Measurements from ENCODE around the gene EPB41L3.

The EPB41L3 gene

GRCh38 chr18:5500158-5500939, 43.4 kb downstream of the EPB41L3 start (continued):
- no peak for TF ChIP-seq ZNF16 (tag by site-specific recombination; IDR thresholded peaks at IDR 0.05; ENCODE audit: low read depth)
- TF ChIP-seq ATF2 (tag by site-specific recombination; IDR thresholded peaks at IDR 0.05; ENCODE audit: low read depth), result no peak
- TF ChIP-seq PRDM2 (tag by site-specific recombination; IDR thresholded peaks at IDR 0.05; ENCODE audit: borderline replicate concordance), result no peak
- TF ChIP-seq, protein P1, sequence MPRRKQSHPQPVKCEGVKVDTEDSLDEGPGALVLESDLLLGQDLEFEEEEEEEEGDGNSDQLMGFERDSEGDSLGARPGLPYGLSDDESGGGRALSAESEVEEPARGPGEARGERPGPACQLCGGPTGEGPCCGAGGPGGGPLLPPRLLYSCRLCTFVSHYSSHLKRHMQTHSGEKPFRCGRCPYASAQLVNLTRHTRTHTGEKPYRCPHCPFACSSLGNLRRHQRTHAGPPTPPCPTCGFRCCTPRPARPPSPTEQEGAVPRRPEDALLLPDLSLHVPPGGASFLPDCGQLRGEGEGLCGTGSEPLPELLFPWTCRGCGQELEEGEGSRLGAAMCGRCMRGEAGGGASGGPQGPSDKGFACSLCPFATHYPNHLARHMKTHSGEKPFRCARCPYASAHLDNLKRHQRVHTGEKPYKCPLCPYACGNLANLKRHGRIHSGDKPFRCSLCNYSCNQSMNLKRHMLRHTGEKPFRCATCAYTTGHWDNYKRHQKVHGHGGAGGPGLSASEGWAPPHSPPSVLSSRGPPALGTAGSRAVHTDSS (tag by site-specific recombination; IDR thresholded peaks at IDR 0.05), result no peak

- POLR2A ChIA-PET, result no interaction called here
- H3K9me3 ChIP-seq (ENCODE audit: control insufficient read depth, insufficient read depth, low read depth, low read length), result no peaks in the 10 kb centered on the region
- no peak overlapping the region for H3K27ac ChIP-seq (ENCODE audit: extremely low read depth, low read depth, low read length)
- CTCF ChIA-PET, result interaction anchor here (0.6 kb wide), 2 partner anchors 15 to 37 kb away, joined by 3 read pairs; no protein-coding TSS in a partner anchor
- H3K36me3 ChIP-seq (ENCODE audit: control insufficient read depth in 2 of 2, insufficient read depth in 1 of 2, low read length in 2 of 2), result no peaks in the 10 kb centered on the region
- peaks cover 6% of the 10 kb centered on the region; the same call in 1 of the 2 replicates for H3K4me1 ChIP-seq (ENCODE audit: control insufficient read depth, insufficient read depth, low read length)
- TF ChIP-seq ZNF140 (tag by site-specific recombination; IDR thresholded peaks at IDR 0.05), result no peak
- peak; percentile 60; the same call in 1 of the 2 replicates for TF ChIP-seq ATF2 (tag by site-specific recombination; IDR thresholded peaks at IDR 0.05; ENCODE audit: low read depth)
- H3K4me3 ChIP-seq (ENCODE audit: low read depth, low read length), result no peak overlapping the region
Measured at GRCh38 chr18:5498452-5498851, 45.3 kb downstream of the EPB41L3 start.

GRCh38 chr18:5496305-5496704, 47.5 kb downstream of the EPB41L3 start:
- Histone ChIP-seq H3K4me1 (ENCODE audit: control insufficient read depth, insufficient read depth, low read length) (peaks cover 4% of the 10 kb centered on the region; the same call in 1 of the 2 replicates), H3K9me3 (ENCODE audit: control insufficient read depth, insufficient read depth, low read depth, low read length) (no peaks in the 10 kb centered on the region), H3K4me3 (ENCODE audit: low read depth, low read length) (no peak overlapping the region), H3K27ac (ENCODE audit: extremely low read depth, low read depth, low read length) (no peak overlapping the region), H3K36me3 (ENCODE audit: control insufficient read depth in 2 of 2, insufficient read depth in 1 of 2, low read length in 2 of 2) (no peaks in the 10 kb centered on the region)
- no peak for TF ChIP-seq BCL6B (tag by site-specific recombination; IDR thresholded peaks at IDR 0.05)
- no peak for TF ChIP-seq ZNF777 (tag by site-specific recombination; IDR thresholded peaks at IDR 0.05; ENCODE audit: borderline replicate concordance)
- no peak for TF ChIP-seq ZNF654 (tag by site-specific recombination; IDR thresholded peaks at IDR 0.05; ENCODE audit: low read depth)
- CTCF ChIA-PET, result interaction anchor here (1.1 kb wide), 1 partner anchor 39 kb away, joined by 3 read pairs; no protein-coding TSS in a partner anchor
- POLR2A ChIA-PET, result no interaction called here
